Fibroblast of pulmonary artery (primary cell): ENCODE data around the gene GBA2.

Experiments
- DNase-seq: peaks from one replicate; pipeline ENCODE4 v3.0.0-alpha.2; 2010; ENCODE audit warnings: low read depth
- H3K4me3 ChIP-seq: replicated peaks from 2 replicates; pipeline ENCODE4 v1.5.1; 2011; ENCODE audit warnings: low read depth, mild to moderate bottlenecking, control low read depth, low read length, moderate library complexity
- TF ChIP-seq, protein P1 (sequence below): IDR thresholded peaks from 2 replicates; pipeline ENCODE4 v1.5.1; 2011; ENCODE audit warnings: mild to moderate bottlenecking, control low read depth, low read length, inconsistent platforms; ENCODE audit errors: missing control alignments

GBA2 gene

DNA sequence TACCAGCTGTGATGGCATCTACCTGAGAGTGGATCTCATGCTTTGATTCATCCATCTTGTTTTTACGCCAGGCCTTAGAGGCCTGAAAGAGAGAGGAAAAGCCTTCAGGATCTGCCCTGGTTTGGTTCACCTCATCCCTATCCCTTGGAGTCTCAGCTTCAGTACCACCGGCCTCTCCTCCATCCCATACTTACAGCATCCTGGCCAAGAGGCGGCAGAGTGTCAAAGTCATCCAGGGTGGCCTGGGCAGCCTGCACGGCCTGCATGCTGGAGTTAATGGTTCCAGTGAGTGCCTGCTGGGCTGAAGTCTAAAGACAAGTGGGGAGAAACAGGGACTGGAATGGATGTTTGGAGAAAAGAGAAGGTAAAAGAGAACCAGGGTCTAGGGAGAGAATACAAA lies 29.5 kb downstream of the GBA2 start:
- no peak overlapping the region for H3K4me3 ChIP-seq
- TF ChIP-seq, protein P1, sequence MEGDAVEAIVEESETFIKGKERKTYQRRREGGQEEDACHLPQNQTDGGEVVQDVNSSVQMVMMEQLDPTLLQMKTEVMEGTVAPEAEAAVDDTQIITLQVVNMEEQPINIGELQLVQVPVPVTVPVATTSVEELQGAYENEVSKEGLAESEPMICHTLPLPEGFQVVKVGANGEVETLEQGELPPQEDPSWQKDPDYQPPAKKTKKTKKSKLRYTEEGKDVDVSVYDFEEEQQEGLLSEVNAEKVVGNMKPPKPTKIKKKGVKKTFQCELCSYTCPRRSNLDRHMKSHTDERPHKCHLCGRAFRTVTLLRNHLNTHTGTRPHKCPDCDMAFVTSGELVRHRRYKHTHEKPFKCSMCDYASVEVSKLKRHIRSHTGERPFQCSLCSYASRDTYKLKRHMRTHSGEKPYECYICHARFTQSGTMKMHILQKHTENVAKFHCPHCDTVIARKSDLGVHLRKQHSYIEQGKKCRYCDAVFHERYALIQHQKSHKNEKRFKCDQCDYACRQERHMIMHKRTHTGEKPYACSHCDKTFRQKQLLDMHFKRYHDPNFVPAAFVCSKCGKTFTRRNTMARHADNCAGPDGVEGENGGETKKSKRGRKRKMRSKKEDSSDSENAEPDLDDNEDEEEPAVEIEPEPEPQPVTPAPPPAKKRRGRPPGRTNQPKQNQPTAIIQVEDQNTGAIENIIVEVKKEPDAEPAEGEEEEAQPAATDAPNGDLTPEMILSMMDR, result no peak
- no peak for DNase-seq

DNA sequence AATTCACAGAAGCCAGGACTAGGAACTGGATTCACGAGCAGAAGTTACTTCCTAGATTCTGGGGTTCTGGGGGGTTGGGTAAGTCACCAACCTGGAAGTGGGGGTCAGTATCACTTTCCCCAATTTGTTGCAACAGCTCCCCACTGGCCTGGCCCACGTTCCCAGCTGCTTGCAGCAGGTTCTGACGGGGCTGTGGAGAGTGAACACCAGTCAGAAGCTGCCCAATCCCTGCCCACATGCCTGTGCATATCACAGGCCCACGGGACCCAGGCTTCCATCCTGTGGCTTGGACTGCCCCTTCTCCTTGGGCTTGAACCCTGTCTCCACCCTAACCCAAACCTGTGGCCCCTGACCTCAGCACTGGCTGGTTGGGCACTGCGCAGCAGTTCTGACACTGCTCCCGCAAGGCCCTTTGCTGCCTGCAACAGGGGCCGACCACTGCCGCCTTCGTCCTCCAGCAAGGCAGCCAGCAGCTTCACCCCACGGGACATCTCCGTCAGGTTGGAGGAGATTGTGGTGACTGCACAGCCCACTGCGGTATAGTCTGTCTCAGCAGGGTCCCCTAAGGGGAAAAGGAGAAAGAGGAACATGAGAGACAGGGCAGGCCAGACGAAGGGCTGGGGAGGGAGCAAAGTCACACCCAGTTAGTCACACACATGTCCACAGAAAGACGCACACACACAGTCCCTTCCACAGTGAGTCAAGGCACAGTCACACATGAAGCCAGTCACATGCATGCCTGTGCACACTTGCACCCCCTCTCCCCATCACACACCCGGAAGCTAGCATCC lies 30.1 kb downstream of the GBA2 start:
- DNase-seq, result no peak
- H3K4me3 ChIP-seq, result no peak overlapping the region
- TF ChIP-seq, protein P1, result no peak

DNA sequence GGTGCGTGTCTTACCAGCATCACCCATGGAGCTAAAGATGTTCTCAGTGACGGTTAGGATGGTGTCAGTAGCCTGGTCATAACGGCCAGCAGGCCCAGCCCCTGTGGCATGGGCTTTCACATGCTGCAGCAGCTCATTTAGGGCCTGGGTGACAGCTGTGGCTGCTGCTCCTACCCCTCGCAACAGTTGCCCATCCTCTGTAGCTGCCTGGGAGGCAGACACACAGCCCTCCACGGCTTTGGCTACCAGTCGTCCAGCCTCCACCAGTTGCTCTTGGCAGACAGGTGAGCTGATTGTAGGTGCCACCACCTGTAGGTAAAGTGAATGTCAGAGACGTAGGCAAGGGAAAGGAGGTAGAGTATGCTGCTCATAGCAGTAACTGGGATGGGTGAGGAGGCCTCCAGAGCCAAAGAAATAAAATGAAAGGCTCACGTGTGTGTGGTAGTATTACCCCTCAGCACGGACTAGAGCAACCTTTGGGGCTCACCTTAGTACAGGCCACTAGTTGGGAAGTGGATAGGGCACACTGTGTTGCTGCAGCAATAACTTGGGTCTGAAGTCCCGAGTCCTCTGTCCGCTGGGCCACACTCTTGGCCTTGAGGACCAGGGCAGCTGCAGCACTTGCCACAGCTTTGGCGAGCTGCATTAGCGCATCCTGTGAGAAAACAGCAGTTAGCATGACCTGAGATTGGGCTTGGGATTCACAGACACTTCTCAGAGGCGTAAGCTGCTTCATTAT lies 31.7 kb downstream of the GBA2 start:
- no peak overlapping the region for H3K4me3 ChIP-seq
- no peak for DNase-seq
- TF ChIP-seq, protein P1, result no peak

DNA sequence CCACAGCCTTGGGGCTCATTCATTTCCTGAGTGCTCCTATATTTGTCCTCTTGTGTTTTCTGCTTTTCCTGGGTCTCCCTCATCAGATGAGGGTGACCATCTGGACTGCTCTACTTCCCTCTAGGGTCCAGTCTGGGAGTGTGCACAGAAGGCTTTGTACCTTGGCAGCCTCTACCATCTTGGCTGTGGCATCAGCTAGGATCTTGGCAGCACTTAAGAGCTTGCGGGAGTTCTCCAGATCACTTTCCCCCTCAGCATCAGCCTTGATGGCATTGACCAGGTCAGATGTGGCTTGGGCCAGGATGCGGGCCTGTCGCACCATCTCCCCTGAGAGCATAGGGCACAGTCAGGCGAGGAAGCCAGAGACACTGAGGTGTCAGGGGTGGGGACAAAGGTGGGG lies 32.8 kb downstream of the GBA2 start:
- TF ChIP-seq, protein P1, result peak; percentile 4
- no peak overlapping the region for H3K4me3 ChIP-seq
- no peak for DNase-seq

DNA sequence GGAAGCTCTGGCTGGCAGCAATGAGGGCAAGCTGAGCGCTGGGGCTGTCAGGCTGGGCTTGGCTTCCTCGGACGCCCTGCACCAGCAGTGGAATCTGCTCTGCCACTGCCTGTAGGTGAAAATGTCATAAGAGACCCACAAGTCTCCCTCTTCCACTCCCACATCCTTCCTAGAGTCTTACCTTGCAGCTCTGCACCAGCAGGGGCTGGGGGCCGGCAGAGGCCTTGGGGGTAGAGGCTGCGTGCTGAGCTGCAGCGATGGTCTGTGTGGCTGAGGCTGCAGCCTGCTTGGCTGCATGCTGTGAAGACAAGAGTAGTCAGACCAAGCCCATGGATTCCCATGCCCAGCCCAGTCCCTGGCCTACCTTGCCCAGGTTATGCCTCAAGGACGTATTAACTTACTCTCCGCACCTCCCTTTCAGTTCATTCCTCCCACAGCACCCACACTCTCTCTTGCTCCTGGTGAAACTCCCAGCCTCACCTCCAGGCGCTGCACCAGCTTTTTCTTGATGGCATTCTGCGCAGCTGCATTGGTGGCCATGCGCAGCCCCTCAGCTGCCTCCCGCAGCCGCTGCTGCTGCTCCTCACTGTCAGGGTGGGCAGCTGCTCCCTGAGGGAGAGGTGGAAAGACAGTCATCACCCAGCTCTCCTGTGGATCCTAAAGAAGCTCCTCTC lies 34.3 kb downstream of the GBA2 start:
- TF ChIP-seq, protein P1, result no peak
- DNase-seq, result no peak

DNA sequence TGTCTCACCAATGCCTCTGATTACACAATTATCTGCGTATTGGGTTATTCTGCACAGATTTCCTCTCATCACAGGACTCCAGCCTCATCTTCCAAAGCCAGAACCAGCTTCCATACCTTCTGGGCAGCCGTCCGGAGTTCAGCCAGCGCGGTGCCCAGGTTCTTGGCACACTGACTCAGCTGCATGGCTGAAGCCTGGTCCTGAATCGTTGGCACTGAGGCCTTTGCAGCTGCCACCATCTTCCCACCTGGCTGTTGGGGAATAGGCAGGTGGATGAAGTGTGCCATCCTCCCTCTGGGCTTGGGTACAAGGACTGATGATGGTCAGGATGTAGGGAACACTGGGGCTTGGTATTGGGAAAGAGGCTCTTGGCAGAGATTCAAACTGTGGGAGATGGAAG lies 34.9 kb downstream of the GBA2 start:
- DNase-seq, result no peak
- no peak overlapping the region for H3K4me3 ChIP-seq
- TF ChIP-seq, protein P1, result no peak

More for the DNA sequence above, 34.3 kb downstream of the GBA2 start:
- H3K4me3 ChIP-seq, result no peak overlapping the region
